ENCODE results near the gene FAM200B. TPM values are rescaled to one million over a fixed set of nuclear protein-coding genes. Genes with fewer than 3 reads are reported as not detected.

The FAM200B gene
- total RNA-seq, 2 experiments from 2014 or later, result 18.5 to 22.1 TPM

GRCh38 chr4:15711762-15712161 lies 30.1 kb downstream of the FAM200B start:
- H3K4me1 ChIP-seq (ENCODE audit: insufficient read depth, low read length), result no peaks in the 10 kb centered on the region
- ATAC-seq (ENCODE audit: poor library complexity) (no peak), DNase-seq (no peak)
- no peaks in the 10 kb centered on the region for H3K36me3 ChIP-seq (ENCODE audit: insufficient read depth, low read length)
- no peaks in the 10 kb centered on the region for H3K27me3 ChIP-seq (ENCODE audit: control insufficient read depth in 1 of 2, insufficient read depth in 2 of 2, low read length in 2 of 2)
- intact Hi-C loops (cut with DNase I, micrococcal nuclease), result no loop called here
- TF ChIP-seq CTCF (IDR thresholded peaks at IDR 0.05), result no peak
- no peak overlapping the region for H3K4me3 ChIP-seq (ENCODE audit: low read length)
- Mint-ChIP-seq H3K9me3 (no peaks in the 10 kb centered on the region), H3K36me3 (ENCODE audit: low read depth) (no peaks in the 10 kb centered on the region), H3K27ac (no peak overlapping the region), H3K4me3 (no peak overlapping the region), H3K27me3 (no peaks in the 10 kb centered on the region), H3K4me1 (ENCODE audit: low read depth) (no peaks in the 10 kb centered on the region)
- CTCF ChIA-PET, result no interaction called here
- POLR2A ChIA-PET, result no interaction called here
- no peaks in the 10 kb centered on the region for H3K9me3 ChIP-seq (ENCODE audit: control insufficient read depth in 1 of 2, insufficient read depth in 1 of 2, low read length in 2 of 2)
- no peak overlapping the region for H3K27ac ChIP-seq (ENCODE audit: low read depth in 1 of 2, low read length in 2 of 2)

- DNase-seq (no peak), ATAC-seq (ENCODE audit: poor library complexity) (no peak)
- H3K9me3 ChIP-seq (ENCODE audit: control insufficient read depth in 1 of 2, insufficient read depth in 1 of 2, low read length in 2 of 2), result no peaks in the 10 kb centered on the region
- intact Hi-C loops (cut with DNase I, micrococcal nuclease), result no loop called here
- CTCF ChIA-PET, result no interaction called here
- Mint-ChIP-seq H3K27me3 (no peaks in the 10 kb centered on the region), H3K27ac (no peak overlapping the region), H3K9me3 (no peaks in the 10 kb centered on the region), H3K4me3 (no peak overlapping the region), H3K4me1 (ENCODE audit: low read depth) (no peaks in the 10 kb centered on the region), H3K36me3 (ENCODE audit: low read depth) (no peaks in the 10 kb centered on the region)
- H3K36me3 ChIP-seq (ENCODE audit: insufficient read depth, low read length), result no peaks in the 10 kb centered on the region
- H3K27ac ChIP-seq (ENCODE audit: low read depth in 1 of 2, low read length in 2 of 2), result no peak overlapping the region
- H3K27me3 ChIP-seq (ENCODE audit: control insufficient read depth in 1 of 2, insufficient read depth in 2 of 2, low read length in 2 of 2), result no peaks in the 10 kb centered on the region
- no peaks in the 10 kb centered on the region for H3K4me1 ChIP-seq (ENCODE audit: insufficient read depth, low read length)
- POLR2A ChIA-PET, result no interaction called here
- no peak overlapping the region for H3K4me3 ChIP-seq (ENCODE audit: low read length)
- TF ChIP-seq CTCF (IDR thresholded peaks at IDR 0.05), result no peak
These were observed 30.6 kb downstream of the FAM200B start for GRCh38 chr4:15712214-15712613.

GRCh38 chr4:15714141-15714540 lies 32.5 kb downstream of the FAM200B start:
- no peaks in the 10 kb centered on the region for H3K4me1 Mint-ChIP-seq (ENCODE audit: low read depth)
- H3K4me1 ChIP-seq (ENCODE audit: insufficient read depth, low read length), result no peaks in the 10 kb centered on the region
- no peak overlapping the region for H3K27ac ChIP-seq (ENCODE audit: low read depth in 1 of 2, low read length in 2 of 2)
- H3K27me3 ChIP-seq (ENCODE audit: control insufficient read depth in 1 of 2, insufficient read depth in 2 of 2, low read length in 2 of 2), result no peaks in the 10 kb centered on the region
- TF ChIP-seq CTCF (IDR thresholded peaks at IDR 0.05), result no peak
- ATAC-seq (ENCODE audit: poor library complexity) (no peak), DNase-seq (no peak)
- CTCF ChIA-PET, result no interaction called here
- H3K9me3 ChIP-seq (ENCODE audit: control insufficient read depth in 1 of 2, insufficient read depth in 1 of 2, low read length in 2 of 2), result no peaks in the 10 kb centered on the region
- POLR2A ChIA-PET, result no interaction called here
- intact Hi-C loops (cut with DNase I, micrococcal nuclease), result no loop called here
- H3K9me3 Mint-ChIP-seq, result no peaks in the 10 kb centered on the region
- no peaks in the 10 kb centered on the region for H3K36me3 ChIP-seq (ENCODE audit: insufficient read depth, low read length)
- no peak overlapping the region for H3K4me3 ChIP-seq (ENCODE audit: low read length)
- no peak overlapping the region for H3K27ac Mint-ChIP-seq
- H3K27me3 Mint-ChIP-seq, result no peaks in the 10 kb centered on the region
- H3K4me3 Mint-ChIP-seq, result no peak overlapping the region
- H3K36me3 Mint-ChIP-seq (ENCODE audit: low read depth), result no peaks in the 10 kb centered on the region
